CD14-positive monocyte (primary cell): ENCODE results near the gene MUC12. TPM values are rescaled to one million over a fixed set of nuclear protein-coding genes. Genes with fewer than 3 reads are reported as not detected.

Source experiments
- DNase-seq, 3 donors: peaks; one replicate each; pipeline ENCODE4 v3.0.0-alpha.2; 2011 to 2022
- H2AFZ ChIP-seq: 2 replicates; pipeline ENCODE4 v1.6.0; 2012; ENCODE audit warnings: mild to moderate bottlenecking, low read depth, low read length, inconsistent platforms; ENCODE audit not compliant: insufficient read depth, poor library complexity, severe bottlenecking
- H3K27ac ChIP-seq, 2 donors: 1 replicate in 1 of 2; 2 replicates in 1 of 2; pipeline ENCODE4 v1.5.1; 2012 to 2013; ENCODE audit warnings: low read length in 2 of 2, control low read depth in 1 of 2, inconsistent platforms in 1 of 2, low read depth in 1 of 2, mild to moderate bottlenecking in 1 of 2
- H3K27me3 ChIP-seq, 2 donors: one replicate each; pipeline versions ENCODE4 v1.6.0 to v1.6.1; 2011 to 2013; ENCODE audit warnings: low read length in 2 of 2; ENCODE audit not compliant: control insufficient read depth in 2 of 2, insufficient read depth in 2 of 2
- H3K36me3 ChIP-seq, 2 donors: replicated peaks in 1 of 2; 1 replicate in 1 of 2; 2 replicates in 1 of 2; pipeline versions ENCODE4 v1.5.1 to v1.6.1; 2012 to 2013; ENCODE audit warnings: low read length in 2 of 2, control low read depth in 1 of 2, inconsistent platforms in 1 of 2, mild to moderate bottlenecking in 1 of 2; ENCODE audit not compliant: insufficient read depth in 2 of 2, control insufficient read depth in 1 of 2
- H3K4me1 ChIP-seq, 2 donors: 1 replicate in 1 of 2; 2 replicates in 1 of 2; pipeline versions ENCODE4 v1.5.1 to v1.6.1; 2012 to 2013; ENCODE audit warnings: low read length in 2 of 2, control low read depth in 1 of 2, inconsistent platforms in 1 of 2, mild to moderate bottlenecking in 1 of 2, moderate library complexity in 1 of 2; ENCODE audit not compliant: insufficient read depth in 2 of 2, control insufficient read depth in 1 of 2
- H3K4me2 ChIP-seq: replicated peaks from 2 replicates; pipeline ENCODE3; 2012; ENCODE audit warnings: low read length, moderate library complexity, mild to moderate bottlenecking; ENCODE audit not compliant: poor library complexity, severe bottlenecking; ENCODE audit errors: extremely low read depth
- H3K4me3 ChIP-seq, 3 experiments: fragments of 200-600 bp in 1 of 3; sonication (generic) in 1 of 3; replicated peaks in 1 of 3; 1 replicate in 2 of 3; 2 replicates in 1 of 3; pipeline ENCODE4 v1.5.1; 2011 to 2013; ENCODE audit warnings: low read length in 3 of 3, mild to moderate bottlenecking in 3 of 3, control low read depth in 2 of 3, low read depth in 2 of 3, inconsistent platforms in 1 of 3, moderate library complexity in 1 of 3
- H3K79me2 ChIP-seq: 2 replicates; pipeline ENCODE4 v1.6.0; 2012; ENCODE audit warnings: mild to moderate bottlenecking, control low read depth, inconsistent platforms, low read length, moderate library complexity; ENCODE audit not compliant: insufficient read depth
- H3K9ac ChIP-seq: 2 replicates; pipeline ENCODE4 v1.6.0; 2017; ENCODE audit warnings: low read length, mild to moderate bottlenecking; ENCODE audit not compliant: insufficient read depth, poor library complexity, severe bottlenecking
- H3K9me3 ChIP-seq, 2 donors: replicated peaks in 1 of 2; 1 replicate in 1 of 2; 2 replicates in 1 of 2; pipeline versions ENCODE4 v1.5.1 to v1.6.1; 2012 to 2013; ENCODE audit warnings: low read length in 2 of 2, control low read depth in 1 of 2; ENCODE audit not compliant: control insufficient read depth in 1 of 2, insufficient read depth in 1 of 2
- H4K20me1 ChIP-seq: 2 replicates; pipeline ENCODE4 v1.6.0; 2012; ENCODE audit warnings: mild to moderate bottlenecking, low read length, control low read depth, moderate library complexity; ENCODE audit not compliant: insufficient read depth
- H3K27ac Mint-ChIP-seq, 7 donors: one replicate each; pipeline ENCODE4 v1.8.0; 2020; ENCODE audit warnings: mild to moderate bottlenecking in 7 of 7, mixed read lengths in 7 of 7, moderate library complexity in 6 of 7, inconsistent platforms in 2 of 7
- H3K27me3 Mint-ChIP-seq, 3 donors: one replicate each; pipeline ENCODE4 v1.8.0; 2021 to 2022; ENCODE audit warnings: low read depth in 3 of 3, mild to moderate bottlenecking in 3 of 3, mixed read lengths in 3 of 3, moderate library complexity in 3 of 3, inconsistent platforms in 1 of 3
- H3K36me3 Mint-ChIP-seq, 2 donors: one replicate each; pipeline ENCODE4 v1.8.0; 2020; ENCODE audit warnings: mixed read lengths in 2 of 2, inconsistent platforms in 1 of 2, mild to moderate bottlenecking in 1 of 2
- H3K4me1 Mint-ChIP-seq: one replicate; pipeline ENCODE4 v1.8.0; 2020; ENCODE audit warnings: mild to moderate bottlenecking, mixed read lengths
- H3K4me3 Mint-ChIP-seq, 2 donors: one replicate each; pipeline ENCODE4 v1.8.0; 2020; ENCODE audit warnings: mild to moderate bottlenecking in 2 of 2, mixed read lengths in 2 of 2, moderate library complexity in 1 of 2
- H3K9me3 Mint-ChIP-seq, 7 donors: one replicate each; pipeline ENCODE4 v1.8.0; 2020 to 2022; ENCODE audit warnings: mixed read lengths in 7 of 7, mild to moderate bottlenecking in 6 of 7, moderate library complexity in 6 of 7, inconsistent platforms in 2 of 7
- WGBS: methylation state at CpG from one replicate; pipeline ENCODE4 v1.1.5; 2013; ENCODE audit warnings: missing lambda C conversion rate; ENCODE audit not compliant: insufficient coverage; 5-methylcytosine and 5-hydroxymethylcytosine counted together
- intact Hi-C, 2 donors: fragments of 100-400 bp; cut with micrococcal nuclease; formaldehyde crosslinking; loops; one replicate each; pipeline versions ENCODE4 v1.15.0 to v1.15.1; 2023
- polyA plus RNA-seq, 3 donors: library from polyadenylated mRNA; depleted of rRNA in 1 of 3; unstranded in 2 of 3; stranded (reverse) in 1 of 3; fragments of 300-500 nt in 2 of 3; fragments of >200 nt in 1 of 3; fragmentation: Illumina TruSeq in 2 of 3; gene quantifications; 1 replicate in 2 of 3; 2 replicates in 1 of 3; pipeline ENCODE4 v1.2.3, GENCODE V29; 2012 to 2021
- TF ChIP-seq, protein P1 (sequence below): fragments of 200-600 bp; IDR thresholded peaks from one replicate; pipeline ENCODE4 v1.8.0; 2022; ENCODE audit warnings: antibody characterized with exemption, mild to moderate bottlenecking

The MUC12 gene
- polyA plus RNA-seq, 3 donors, result 0.44 TPM; not detected in 2

DNA sequence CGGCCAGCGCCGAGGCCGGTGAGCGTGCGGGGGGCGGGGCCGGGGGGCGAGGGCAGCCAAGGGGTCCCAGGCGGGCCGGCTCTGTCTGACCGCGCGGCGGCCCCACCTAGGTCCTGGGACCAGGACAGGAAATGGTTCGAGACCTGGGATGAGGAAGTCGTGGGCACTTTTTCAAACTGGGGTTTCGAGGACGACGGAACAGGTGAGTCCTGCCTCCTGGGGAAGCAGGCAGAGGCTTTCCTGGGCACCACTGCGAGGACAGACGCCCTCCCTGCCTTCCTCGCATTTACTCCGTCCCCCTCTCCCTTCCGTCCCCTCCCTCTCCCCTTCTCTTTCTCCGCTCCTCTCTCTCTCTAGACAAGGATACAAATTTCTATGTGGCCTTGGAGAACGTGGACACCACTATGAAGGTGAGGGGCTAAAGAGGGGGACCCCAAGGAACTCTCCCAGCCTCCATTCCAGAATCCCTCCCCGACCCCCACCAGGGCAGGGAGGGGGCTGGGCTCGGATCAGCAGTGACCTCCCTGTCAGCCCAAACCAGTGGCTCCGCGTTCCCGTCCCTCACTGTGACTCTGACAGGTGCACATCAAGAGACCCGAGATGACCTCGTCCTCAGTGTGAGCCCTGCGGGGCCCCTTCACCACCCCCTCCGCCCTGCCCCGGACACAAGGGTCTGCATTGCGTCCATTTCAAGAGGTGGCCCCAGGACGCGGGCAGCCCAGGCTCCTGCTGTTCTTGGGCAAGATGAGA is 2.6 kb upstream of the MUC12 start:
- peaks cover 0 to 14% of the 10 kb centered on the region in 2 donors for H3K9me3 ChIP-seq
- H3K27ac ChIP-seq, result no peak overlapping the region
- H2AFZ ChIP-seq, result peak overlapping the region; percentile 58
- intact Hi-C loops, result loop anchor here (1.0 to 5.0 kb wide), 3 partner anchors 69 to 92 kb away; no protein-coding TSS in a partner anchor
- peak overlapping the region in 1 of 3 experiments; percentile 52 for H3K4me3 ChIP-seq
- H3K27me3 ChIP-seq, result peaks cover 21 to 46% of the 10 kb centered on the region in 2 donors
- TF ChIP-seq, protein P1, sequence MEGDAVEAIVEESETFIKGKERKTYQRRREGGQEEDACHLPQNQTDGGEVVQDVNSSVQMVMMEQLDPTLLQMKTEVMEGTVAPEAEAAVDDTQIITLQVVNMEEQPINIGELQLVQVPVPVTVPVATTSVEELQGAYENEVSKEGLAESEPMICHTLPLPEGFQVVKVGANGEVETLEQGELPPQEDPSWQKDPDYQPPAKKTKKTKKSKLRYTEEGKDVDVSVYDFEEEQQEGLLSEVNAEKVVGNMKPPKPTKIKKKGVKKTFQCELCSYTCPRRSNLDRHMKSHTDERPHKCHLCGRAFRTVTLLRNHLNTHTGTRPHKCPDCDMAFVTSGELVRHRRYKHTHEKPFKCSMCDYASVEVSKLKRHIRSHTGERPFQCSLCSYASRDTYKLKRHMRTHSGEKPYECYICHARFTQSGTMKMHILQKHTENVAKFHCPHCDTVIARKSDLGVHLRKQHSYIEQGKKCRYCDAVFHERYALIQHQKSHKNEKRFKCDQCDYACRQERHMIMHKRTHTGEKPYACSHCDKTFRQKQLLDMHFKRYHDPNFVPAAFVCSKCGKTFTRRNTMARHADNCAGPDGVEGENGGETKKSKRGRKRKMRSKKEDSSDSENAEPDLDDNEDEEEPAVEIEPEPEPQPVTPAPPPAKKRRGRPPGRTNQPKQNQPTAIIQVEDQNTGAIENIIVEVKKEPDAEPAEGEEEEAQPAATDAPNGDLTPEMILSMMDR, result peak; percentile 34
- no peaks in the 10 kb centered on the region for H4K20me1 ChIP-seq
- peaks cover 10% of the 10 kb centered on the region for H3K4me1 Mint-ChIP-seq
- peaks cover 0 to 15% (median 5%) of the 10 kb centered on the region in 7 donors for H3K9me3 Mint-ChIP-seq
- H3K4me3 Mint-ChIP-seq, result peak overlapping the region; percentile 9 to 76
- H3K9ac ChIP-seq, result no peak overlapping the region
- peak overlapping the region; percentile 54 for H3K4me2 ChIP-seq
- H3K4me1 ChIP-seq, result peaks cover 7 to 12% of the 10 kb centered on the region in 2 donors
- no peaks in the 10 kb centered on the region for H3K36me3 ChIP-seq
- WGBS, result 11% methylated on average over 37 of the region's 40 CpGs
- no peaks in the 10 kb centered on the region for H3K79me2 ChIP-seq
- H3K27ac Mint-ChIP-seq, result no peak overlapping the region
- peak in 1 of 3 donors; percentile 4 for DNase-seq
- H3K36me3 Mint-ChIP-seq, result peaks cover 4 to 6% of the 10 kb centered on the region in 2 donors
- H3K27me3 Mint-ChIP-seq, result peaks cover 56 to 71% (median 57%) of the 10 kb centered on the region in 3 donors

DNA sequence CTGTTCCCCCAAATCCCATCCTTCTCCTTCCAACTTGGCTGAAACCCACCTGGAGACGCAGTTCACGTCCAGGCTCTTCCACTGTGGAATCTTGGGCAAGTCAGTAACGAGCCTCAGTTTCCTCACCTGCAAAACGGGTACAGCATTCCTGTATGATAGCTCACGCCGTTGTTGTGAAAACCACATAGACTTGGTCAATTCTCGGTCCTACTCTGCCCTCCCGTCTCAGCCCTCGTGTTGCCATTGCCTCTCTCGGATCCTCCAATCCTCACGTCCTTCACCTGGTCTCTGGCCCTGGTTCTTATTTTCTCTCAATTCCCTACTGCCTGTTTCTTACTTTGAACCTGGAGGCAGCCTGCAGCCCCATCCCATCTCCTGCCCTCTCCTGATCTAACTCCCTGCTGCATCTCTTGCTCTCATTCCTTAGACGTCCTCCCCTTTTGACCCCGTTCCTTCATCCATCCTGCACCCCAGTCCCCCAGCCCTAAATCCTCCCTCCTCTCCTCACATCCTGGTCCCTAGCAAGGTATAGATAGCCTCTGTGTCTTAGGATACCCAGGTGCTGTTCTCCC is 2.0 kb upstream of the MUC12 start:
- peaks cover 10% of the 10 kb centered on the region for H3K4me1 Mint-ChIP-seq
- Histone ChIP-seq H3K27me3 (peaks cover 21 to 46% of the 10 kb centered on the region in 2 donors), H3K36me3 (no peaks in the 10 kb centered on the region), H3K79me2 (no peaks in the 10 kb centered on the region), H3K27ac (no peak overlapping the region), H3K4me3 (no peak overlapping the region), H3K9ac (no peak overlapping the region), H3K4me1 (peaks cover 7 to 12% of the 10 kb centered on the region in 2 donors), H4K20me1 (no peaks in the 10 kb centered on the region), H2AFZ (no peak overlapping the region), H3K4me2 (no peak overlapping the region), H3K9me3 (peaks cover 0 to 14% of the 10 kb centered on the region in 2 donors)
- TF ChIP-seq, protein P1, result no peak
- intact Hi-C loops, result loop anchor here (2.0 to 5.0 kb wide), 2 partner anchors 90 to 91 kb away; no protein-coding TSS in a partner anchor
- peaks cover 0 to 15% (median 5%) of the 10 kb centered on the region in 7 donors for H3K9me3 Mint-ChIP-seq
- no peak for DNase-seq
- H3K36me3 Mint-ChIP-seq, result peaks cover 4 to 6% of the 10 kb centered on the region in 2 donors
- peak overlapping the region in 1 of 2 donors; percentile 76 for H3K4me3 Mint-ChIP-seq
- H3K27ac Mint-ChIP-seq, result no peak overlapping the region
- WGBS, result 58% methylated on average over 13 of the region's 13 CpGs
- H3K27me3 Mint-ChIP-seq, result peaks cover 56 to 74% (median 57%) of the 10 kb centered on the region in 3 donors
